Cardiac fibroblast (primary cell): ENCODE measurements around the gene RNF130.

ENCODE experiments used
- DNase-seq, 2 donors: peaks; one replicate each; pipeline versions ENCODE4 v3.0.0 to v3.0.0-alpha.2; 2010; ENCODE audit warnings: low read depth in 2 of 2
- H3K4me3 ChIP-seq, 2 donors: replicated peaks in 1 of 2; 1 replicate in 1 of 2; 2 replicates in 1 of 2; pipeline ENCODE4 v1.5.1; 2011; ENCODE audit warnings: low read depth in 2 of 2, low read length in 2 of 2, mild to moderate bottlenecking in 2 of 2, moderate library complexity in 1 of 2
- TF ChIP-seq, protein P1 (sequence below): IDR thresholded peaks from one replicate; pipeline ENCODE4 v1.5.1; 2011; ENCODE audit warnings: low read depth, mild to moderate bottlenecking, low read length, inconsistent platforms

RNF130 gene

DNA sequence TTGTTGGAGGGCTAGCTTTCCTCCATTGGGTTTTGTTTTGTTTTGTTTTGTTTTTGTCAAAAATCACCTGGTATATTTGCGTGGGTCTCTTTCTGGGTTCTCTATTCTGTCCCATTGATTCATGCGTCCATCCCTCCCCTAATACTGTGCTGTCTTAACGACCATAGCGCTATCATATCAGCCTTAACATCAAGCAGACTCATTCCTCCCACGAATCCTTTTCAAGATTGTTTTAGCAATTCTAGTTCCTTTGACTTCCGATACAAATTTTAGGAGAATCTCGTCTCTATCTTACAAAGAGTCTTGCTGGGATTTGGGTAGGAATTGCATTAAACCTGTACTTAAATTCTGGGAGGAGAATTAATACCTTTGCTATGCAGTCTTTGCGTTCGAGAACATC is 31.1 kb upstream of the RNF130 start:
- DNase-seq, result no peak
- TF ChIP-seq, protein P1, sequence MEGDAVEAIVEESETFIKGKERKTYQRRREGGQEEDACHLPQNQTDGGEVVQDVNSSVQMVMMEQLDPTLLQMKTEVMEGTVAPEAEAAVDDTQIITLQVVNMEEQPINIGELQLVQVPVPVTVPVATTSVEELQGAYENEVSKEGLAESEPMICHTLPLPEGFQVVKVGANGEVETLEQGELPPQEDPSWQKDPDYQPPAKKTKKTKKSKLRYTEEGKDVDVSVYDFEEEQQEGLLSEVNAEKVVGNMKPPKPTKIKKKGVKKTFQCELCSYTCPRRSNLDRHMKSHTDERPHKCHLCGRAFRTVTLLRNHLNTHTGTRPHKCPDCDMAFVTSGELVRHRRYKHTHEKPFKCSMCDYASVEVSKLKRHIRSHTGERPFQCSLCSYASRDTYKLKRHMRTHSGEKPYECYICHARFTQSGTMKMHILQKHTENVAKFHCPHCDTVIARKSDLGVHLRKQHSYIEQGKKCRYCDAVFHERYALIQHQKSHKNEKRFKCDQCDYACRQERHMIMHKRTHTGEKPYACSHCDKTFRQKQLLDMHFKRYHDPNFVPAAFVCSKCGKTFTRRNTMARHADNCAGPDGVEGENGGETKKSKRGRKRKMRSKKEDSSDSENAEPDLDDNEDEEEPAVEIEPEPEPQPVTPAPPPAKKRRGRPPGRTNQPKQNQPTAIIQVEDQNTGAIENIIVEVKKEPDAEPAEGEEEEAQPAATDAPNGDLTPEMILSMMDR, result no peak
- no peak overlapping the region for H3K4me3 ChIP-seq

GRCh38 chr5:180101451-180102105 is 30.0 kb upstream of the RNF130 start:
- H3K4me3 ChIP-seq, result no peak overlapping the region
- DNase-seq, result no peak
- TF ChIP-seq, protein P1, result no peak

- no peak for DNase-seq
- TF ChIP-seq, protein P1, result no peak
- no peak overlapping the region for H3K4me3 ChIP-seq
These were observed 29.3 kb upstream of the RNF130 start for GRCh38 chr5:180100621-180101450.

- TF ChIP-seq, protein P1, result no peak
- DNase-seq, result no peak
- no peak overlapping the region for H3K4me3 ChIP-seq
These were observed 28.4 kb upstream of the RNF130 start for GRCh38 chr5:180099733-180100611.

DNA sequence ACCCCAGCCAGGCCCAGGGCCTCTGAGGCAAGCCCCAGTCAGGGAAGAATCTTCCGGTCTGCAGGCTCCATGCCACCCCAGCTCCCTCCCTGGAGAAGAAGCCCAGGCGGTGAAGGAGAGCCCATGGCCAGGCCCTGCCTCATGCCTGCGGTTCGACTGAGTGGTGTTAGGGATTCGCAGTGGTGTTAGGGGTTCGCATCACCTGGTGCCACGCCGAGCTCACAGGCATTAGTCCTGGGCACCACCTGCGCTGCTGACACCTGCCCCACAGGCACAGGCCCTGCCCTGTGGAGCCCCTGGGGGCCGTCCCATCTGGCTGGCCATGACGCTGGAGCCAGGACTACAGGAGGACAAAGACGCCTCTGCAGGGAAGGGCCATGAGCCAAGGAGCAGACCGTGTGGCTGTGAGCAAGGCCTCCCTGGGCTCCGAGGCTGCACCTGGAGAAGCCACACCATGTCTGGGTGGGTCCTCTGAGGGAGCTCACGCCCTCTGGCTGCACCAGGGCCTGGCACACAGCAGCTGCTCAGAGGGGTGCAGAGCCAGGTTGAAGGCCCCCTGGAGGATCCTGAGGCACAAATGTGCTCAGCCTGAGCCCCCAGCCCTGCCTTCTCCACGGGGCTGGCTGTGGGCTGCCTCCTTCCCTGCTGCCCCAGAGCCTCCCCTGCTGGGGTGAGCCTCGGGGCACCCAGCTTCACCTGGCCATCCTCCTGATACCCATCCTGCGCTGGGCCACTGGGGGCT is 27.6 kb upstream of the RNF130 start:
- TF ChIP-seq, protein P1, result no peak
- DNase-seq, result no peak
- H3K4me3 ChIP-seq, result no peak overlapping the region

- no peak overlapping the region for H3K4me3 ChIP-seq
- DNase-seq, result no peak
- TF ChIP-seq, protein P1, result no peak
These were observed 27.0 kb upstream of the RNF130 start for GRCh38 chr5:180098526-180098925.
